ENCODE results near the gene DOCK2.

DOCK2 gene

DNA sequence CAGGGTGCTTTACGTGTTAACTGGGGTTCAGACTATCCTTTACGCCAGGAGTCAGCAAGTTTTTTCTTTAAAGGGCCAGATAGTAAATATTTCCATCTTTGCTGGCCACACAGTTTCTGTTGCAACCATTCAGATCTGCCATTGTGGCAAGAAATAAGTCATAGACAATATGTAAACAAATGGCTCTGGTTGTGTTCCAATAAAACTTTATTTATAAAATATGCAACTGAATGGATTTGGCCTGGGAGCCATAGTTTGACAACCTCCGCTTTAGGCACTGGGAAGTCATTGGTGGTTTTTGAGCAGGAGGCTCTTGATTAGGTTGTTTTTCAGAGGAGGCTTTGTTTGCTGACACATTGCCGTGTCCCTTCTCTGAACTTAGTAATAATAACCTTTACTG lies 252.5 kb downstream of the DOCK2 start:
- no peak for DNase-seq
- Mint-ChIP-seq H3K4me3 (no peak overlapping the region), H3K36me3 (peaks cover 25 to 49% of the 10 kb centered on the region in 2 donors), H3K9me3 (no peaks in the 10 kb centered on the region), H3K4me1 (peaks cover 10 to 20% of the 10 kb centered on the region in 2 donors), H3K27me3 (no peaks in the 10 kb centered on the region), H3K27ac (no peak overlapping the region)
- ATAC-seq (replicated peaks) = no peak

DNA sequence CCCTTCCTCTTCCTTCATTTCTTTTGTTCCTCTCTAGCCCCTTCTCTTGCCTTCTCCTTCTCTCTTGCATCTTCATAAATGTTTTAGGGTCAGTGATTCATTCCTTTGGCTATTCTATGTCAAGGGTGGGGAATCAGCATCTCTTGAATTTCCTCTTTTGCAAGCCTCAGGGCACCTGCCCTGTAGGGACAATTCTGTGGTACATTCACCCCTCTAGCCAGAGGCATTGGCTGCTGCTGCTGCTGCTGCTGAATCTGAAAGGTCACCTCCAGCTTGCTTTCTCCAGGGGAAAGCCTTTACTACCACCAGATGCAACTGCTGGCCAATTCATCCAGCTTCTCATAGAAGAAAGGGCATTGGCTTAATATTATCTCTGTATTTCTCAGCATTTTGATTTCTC lies 255.9 kb downstream of the DOCK2 start:
- Mint-ChIP-seq H3K4me1 (peaks cover 11 to 17% of the 10 kb centered on the region in 2 donors), H3K27ac (peak overlapping the region; percentile 10), H3K36me3 (peaks cover 31 to 56% of the 10 kb centered on the region in 2 donors), H3K4me3 (peak overlapping the region in 1 of 2 donors; percentile 1), H3K9me3 (no peaks in the 10 kb centered on the region), H3K27me3 (no peaks in the 10 kb centered on the region)
- DNase-seq (no peak), ATAC-seq (replicated peaks) (peak; percentile 79 to 84)

DNA sequence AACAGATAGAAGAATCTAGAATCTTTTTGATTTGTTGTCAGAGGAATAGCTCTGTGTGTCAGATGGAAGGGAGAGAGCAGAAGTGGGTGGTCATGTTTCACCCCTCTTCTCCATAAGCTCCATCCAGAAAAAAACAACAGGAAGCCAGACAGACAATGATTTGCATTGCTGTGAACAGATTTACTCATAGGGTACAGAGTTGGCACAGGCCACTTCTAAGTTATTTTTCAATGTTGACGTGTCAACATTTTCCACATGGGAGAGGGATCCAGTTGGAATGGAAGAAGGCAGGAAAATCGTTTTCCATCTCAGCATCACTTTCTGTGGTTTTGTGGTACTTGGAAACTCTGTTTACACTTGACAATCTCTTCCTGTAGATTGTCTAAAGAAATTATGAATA lies 256.5 kb downstream of the DOCK2 start:
- H3K27me3 Mint-ChIP-seq = no peaks in the 10 kb centered on the region
- H3K36me3 Mint-ChIP-seq = peaks cover 32 to 56% of the 10 kb centered on the region in 2 donors
- DNase-seq (no peak), ATAC-seq (replicated peaks) (peak in 1 of 2 donors; percentile 22)
- no peaks in the 10 kb centered on the region for H3K9me3 Mint-ChIP-seq
- peaks cover 11 to 17% of the 10 kb centered on the region in 2 donors for H3K4me1 Mint-ChIP-seq
- H3K27ac Mint-ChIP-seq = no peak overlapping the region
- H3K4me3 Mint-ChIP-seq = no peak overlapping the region

DNA sequence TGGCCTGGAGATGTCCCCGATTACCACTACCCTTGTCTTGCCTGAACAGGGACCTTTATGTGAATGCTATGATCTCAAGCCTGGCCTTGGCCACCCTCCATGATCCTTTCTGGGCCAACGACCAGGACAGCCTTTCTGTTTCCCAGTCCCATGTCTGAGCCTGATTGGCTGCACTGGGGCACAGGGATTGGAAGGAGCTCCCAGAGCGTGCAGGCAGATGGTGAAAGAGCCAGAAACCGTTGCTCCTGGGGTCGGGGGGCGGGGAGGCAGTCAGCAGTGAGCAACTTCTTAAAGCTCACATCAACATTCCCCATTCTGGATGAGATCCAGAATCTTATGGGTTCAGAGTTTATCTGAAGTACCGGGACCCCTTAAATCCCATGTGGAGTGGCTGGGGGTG lies 258.9 kb downstream of the DOCK2 start:
- DNase-seq (no peak), ATAC-seq (replicated peaks) (no peak)
- H3K27me3 Mint-ChIP-seq = no peaks in the 10 kb centered on the region
- H3K27ac Mint-ChIP-seq = no peak overlapping the region
- H3K4me1 Mint-ChIP-seq = peaks cover 12 to 22% of the 10 kb centered on the region in 2 donors
- H3K4me3 Mint-ChIP-seq = no peak overlapping the region
- H3K36me3 Mint-ChIP-seq = peaks cover 46 to 67% of the 10 kb centered on the region in 2 donors
- no peaks in the 10 kb centered on the region for H3K9me3 Mint-ChIP-seq

DNA sequence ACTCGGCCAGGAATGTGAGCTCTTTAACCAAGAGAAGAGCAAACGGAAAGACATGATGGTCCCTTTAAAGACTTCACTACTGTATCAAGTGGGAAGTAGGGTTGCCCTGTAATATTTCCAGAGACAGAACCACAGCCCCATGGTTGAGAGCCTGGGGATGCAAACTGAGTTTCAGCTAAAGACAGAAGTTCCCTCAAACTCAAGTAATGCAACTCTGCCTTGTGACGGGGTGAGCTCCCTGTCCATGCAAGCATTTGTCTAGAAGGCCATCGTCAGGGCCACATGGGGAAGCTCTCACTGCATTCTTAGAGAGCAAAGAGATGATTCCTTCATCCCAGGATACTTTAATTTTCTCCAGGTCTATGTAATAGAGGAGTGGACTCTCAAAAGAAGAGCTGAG lies 260.4 kb downstream of the DOCK2 start:
- no peak for ATAC-seq (replicated peaks)
- Mint-ChIP-seq H3K27me3 (no peaks in the 10 kb centered on the region), H3K36me3 (peaks cover 51 to 69% of the 10 kb centered on the region in 2 donors), H3K4me3 (no peak overlapping the region), H3K4me1 (peaks cover 24 to 28% of the 10 kb centered on the region in 2 donors), H3K9me3 (no peaks in the 10 kb centered on the region), H3K27ac (no peak overlapping the region)
- no peak for DNase-seq

DNA sequence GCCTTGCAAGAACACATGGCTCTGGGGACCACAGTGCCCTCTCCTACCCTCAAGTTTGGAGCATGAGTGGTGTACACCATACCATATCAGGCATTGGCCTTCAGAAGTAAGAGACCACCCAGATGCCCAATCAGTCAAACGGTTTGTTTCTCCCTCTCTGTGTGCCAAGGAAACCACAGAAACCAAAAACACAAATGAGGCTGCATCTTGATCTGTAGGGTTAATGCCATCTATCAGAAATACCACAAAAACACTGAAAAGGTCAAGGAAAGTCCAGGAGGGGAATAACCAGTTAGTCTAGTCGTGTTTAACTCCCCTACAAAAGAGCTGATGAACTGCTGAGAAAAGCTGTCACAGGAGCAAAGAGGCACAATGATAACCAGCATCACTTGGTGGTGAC lies 264.8 kb downstream of the DOCK2 start:
- DNase-seq (peak; percentile 5), ATAC-seq (replicated peaks) (peak; percentile 77 to 80)
- Mint-ChIP-seq H3K9me3 (no peaks in the 10 kb centered on the region), H3K27me3 (no peaks in the 10 kb centered on the region), H3K36me3 (peaks cover 39 to 56% of the 10 kb centered on the region in 2 donors), H3K27ac (peak overlapping the region; percentile 68), H3K4me3 (peak overlapping the region in 1 of 2 donors; percentile 7), H3K4me1 (peaks cover 25 to 47% of the 10 kb centered on the region in 2 donors)

DNA sequence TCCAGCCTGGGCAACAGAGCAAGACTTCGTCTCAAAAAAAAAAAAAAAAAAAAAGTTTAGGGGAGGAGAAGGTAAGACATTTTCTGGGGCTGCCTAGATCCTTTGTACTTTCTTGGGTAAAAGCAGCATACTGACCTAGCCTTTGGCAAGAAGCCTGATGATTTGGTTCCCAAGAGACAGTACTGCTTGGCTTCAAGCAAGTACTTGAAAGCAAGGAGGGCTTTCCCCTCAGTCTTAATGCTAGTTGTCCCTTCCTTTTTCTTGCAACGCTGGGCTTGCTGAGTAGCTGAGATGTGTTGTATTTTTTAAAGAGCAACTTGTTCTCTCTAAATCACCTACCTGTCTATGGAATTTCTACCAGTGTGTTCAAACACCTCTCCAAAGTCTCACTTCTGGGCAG lies 267.0 kb downstream of the DOCK2 start:
- Mint-ChIP-seq H3K27ac (peak overlapping the region; percentile 47), H3K4me3 (peak overlapping the region in 1 of 2 donors; percentile 19)

DNA sequence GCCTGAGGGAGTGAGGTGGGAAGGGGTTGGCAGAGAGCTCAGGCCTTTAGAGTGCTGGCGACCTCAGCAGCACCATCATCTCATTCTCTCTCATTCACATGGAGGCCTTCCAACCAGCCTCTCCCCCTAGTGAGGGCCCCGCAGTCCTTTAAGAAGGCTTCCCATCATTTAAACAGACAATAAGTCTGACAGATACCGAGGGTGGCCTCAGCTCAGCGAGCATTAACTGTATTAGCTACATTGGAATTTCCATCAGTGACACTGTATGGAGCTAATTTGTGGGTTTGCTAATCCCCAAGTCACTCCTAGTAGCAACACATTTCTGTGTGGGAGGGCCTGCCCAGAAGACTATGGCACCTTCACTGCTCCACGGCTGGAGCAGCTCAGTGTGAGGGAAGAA lies 267.4 kb downstream of the DOCK2 start:
- DNase-seq (no peak), ATAC-seq (replicated peaks) (peak; percentile 20 to 26)
- peaks cover 25 to 47% of the 10 kb centered on the region in 2 donors for H3K4me1 Mint-ChIP-seq
- no peaks in the 10 kb centered on the region for H3K9me3 Mint-ChIP-seq
- H3K4me3 Mint-ChIP-seq = peak overlapping the region in 1 of 2 donors; percentile 19
- peaks cover 30 to 43% of the 10 kb centered on the region in 2 donors for H3K36me3 Mint-ChIP-seq
- peak overlapping the region; percentile 47 for H3K27ac Mint-ChIP-seq
- no peaks in the 10 kb centered on the region for H3K27me3 Mint-ChIP-seq

More for the DNA sequence above, 267.0 kb downstream of the DOCK2 start:
- no peaks in the 10 kb centered on the region for H3K9me3 Mint-ChIP-seq
- no peaks in the 10 kb centered on the region for H3K27me3 Mint-ChIP-seq
- DNase-seq = peak; percentile 16
- H3K4me1 Mint-ChIP-seq = peaks cover 25 to 47% of the 10 kb centered on the region in 2 donors
- ATAC-seq (replicated peaks) = peak; percentile 76 to 78
- H3K36me3 Mint-ChIP-seq = peaks cover 31 to 45% of the 10 kb centered on the region in 2 donors

DNA sequence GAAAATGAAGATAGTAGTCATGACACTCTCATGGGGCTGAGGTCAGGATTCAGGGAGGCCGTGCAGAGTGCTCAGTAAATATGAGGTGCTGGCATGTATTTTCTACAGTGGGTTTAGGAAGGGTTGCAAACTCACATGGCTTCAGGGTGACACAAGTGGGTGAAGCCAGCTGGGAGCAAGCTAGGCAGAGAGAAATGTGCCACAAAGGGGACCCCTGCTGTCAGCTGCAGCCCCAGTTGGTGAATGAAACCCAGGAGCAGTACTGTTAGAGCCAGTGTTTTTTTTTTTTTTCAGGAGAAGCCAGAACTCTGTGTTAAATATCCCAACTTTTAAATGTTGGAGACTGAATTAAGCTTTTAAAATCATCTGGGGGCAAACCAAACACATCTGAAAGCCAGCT lies 267.9 kb downstream of the DOCK2 start:
- Mint-ChIP-seq H3K27ac (no peak overlapping the region), H3K9me3 (no peaks in the 10 kb centered on the region), H3K27me3 (no peaks in the 10 kb centered on the region), H3K4me1 (peaks cover 25 to 47% of the 10 kb centered on the region in 2 donors), H3K36me3 (peaks cover 25 to 44% of the 10 kb centered on the region in 2 donors), H3K4me3 (no peak overlapping the region)
- ATAC-seq (replicated peaks) (no peak), DNase-seq (no peak)

DNA sequence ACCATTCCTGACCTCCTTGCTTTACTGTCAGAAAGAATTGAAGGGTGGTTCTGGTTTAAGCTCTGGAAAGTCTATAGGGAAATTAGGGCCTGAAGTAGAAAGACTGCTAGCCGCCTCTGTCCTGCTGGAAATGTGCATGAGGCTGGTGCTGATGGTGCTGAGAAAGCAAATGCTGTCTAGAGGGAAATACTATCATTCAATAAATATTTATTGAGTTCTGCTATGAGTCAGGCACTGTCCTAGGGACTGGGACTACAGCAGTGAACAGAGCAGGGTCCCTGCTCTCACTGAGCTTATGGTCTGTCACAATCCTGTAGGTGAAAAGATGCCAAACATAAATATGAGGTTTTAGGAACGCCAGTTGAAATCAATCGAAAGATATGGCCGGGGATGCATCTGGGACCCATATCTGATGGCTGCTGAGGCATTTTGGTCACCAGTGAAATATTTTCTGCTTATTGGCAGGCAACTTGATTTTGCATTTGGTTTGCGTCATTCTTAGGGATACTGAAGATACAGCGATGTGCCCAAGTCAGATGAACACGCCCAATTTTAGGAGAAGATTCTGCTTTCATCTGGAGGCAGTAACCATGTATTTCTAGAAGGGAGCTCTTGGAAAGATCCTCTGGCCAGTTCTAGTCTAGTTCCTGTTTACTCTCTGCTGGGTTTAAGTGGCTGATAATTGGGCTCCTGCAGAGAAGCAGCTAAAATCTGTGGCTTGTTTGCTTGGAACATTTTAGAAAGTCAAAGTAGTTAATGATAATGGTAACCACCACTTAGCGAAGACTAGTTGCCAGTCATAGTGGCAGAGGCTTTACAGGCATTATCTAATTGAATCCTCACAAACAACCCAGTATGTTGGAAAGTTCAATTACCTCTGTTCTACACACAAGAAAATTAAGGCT lies 269.9 kb downstream of the DOCK2 start:
- no peaks in the 10 kb centered on the region for H3K27me3 Mint-ChIP-seq
- H3K27ac Mint-ChIP-seq = no peak overlapping the region
- DNase-seq (no peak), ATAC-seq (replicated peaks) (no peak)
- H3K36me3 Mint-ChIP-seq = peaks cover 9 to 38% of the 10 kb centered on the region in 2 donors
- H3K9me3 Mint-ChIP-seq = no peaks in the 10 kb centered on the region
- H3K4me1 Mint-ChIP-seq = peaks cover 15 to 31% of the 10 kb centered on the region in 2 donors
- H3K4me3 Mint-ChIP-seq = no peak overlapping the region

DNA sequence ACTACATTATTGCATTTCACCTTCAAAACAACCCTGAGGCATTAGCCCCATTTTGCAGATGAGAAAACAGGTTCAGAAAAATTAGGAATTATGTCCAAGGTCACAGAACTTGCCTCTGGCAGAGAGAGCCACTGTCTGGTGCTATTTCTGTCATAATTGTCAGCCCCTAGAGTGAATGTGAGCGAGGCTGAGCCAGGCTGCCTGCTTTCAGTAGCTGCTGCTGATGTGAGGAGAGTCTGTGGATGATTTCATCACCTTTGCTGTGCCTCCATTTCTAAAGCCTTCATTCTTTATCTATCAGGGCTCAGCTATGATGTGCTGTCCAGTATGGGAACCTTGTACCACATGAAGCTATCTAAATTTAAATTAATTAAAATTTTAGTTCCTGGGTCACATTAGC lies 271.8 kb downstream of the DOCK2 start:
- no peak for ATAC-seq (replicated peaks)
- H3K36me3 Mint-ChIP-seq = peaks cover 7 to 34% of the 10 kb centered on the region in 2 donors
- H3K27ac Mint-ChIP-seq = no peak overlapping the region

DNA sequence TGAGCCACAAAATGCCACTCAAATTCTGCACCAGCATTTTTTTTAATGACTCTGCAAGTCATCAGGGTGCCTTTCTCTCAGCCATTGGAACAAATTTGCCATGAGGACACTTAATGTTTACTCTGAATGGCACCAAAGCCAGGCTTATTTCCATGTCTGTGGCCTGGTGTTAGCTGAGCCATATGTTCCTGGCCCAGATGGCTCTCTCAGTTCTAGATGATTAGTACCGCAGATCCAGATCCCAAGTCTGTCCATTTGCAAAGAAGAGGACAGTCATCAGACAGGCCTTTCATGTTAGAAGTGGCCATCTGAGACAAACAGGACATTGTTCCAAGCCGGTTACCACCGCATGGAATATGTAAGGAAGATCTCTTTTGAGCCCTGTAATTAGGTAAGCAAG lies 272.9 kb downstream of the DOCK2 start:
- no peaks in the 10 kb centered on the region for H3K27me3 Mint-ChIP-seq
- no peak overlapping the region for H3K27ac Mint-ChIP-seq
- H3K4me1 Mint-ChIP-seq = peaks cover 2% of the 10 kb centered on the region in 2 donors
- H3K9me3 Mint-ChIP-seq = no peaks in the 10 kb centered on the region
- peaks cover 8 to 41% of the 10 kb centered on the region in 2 donors for H3K36me3 Mint-ChIP-seq
- H3K4me3 Mint-ChIP-seq = no peak overlapping the region
- DNase-seq (no peak), ATAC-seq (replicated peaks) (no peak)

More for the DNA sequence above, 271.8 kb downstream of the DOCK2 start:
- Mint-ChIP-seq H3K27me3 (no peaks in the 10 kb centered on the region), H3K4me3 (no peak overlapping the region), H3K9me3 (no peaks in the 10 kb centered on the region), H3K4me1 (peaks cover 6 to 12% of the 10 kb centered on the region in 2 donors)
- DNase-seq = no peak

DNA sequence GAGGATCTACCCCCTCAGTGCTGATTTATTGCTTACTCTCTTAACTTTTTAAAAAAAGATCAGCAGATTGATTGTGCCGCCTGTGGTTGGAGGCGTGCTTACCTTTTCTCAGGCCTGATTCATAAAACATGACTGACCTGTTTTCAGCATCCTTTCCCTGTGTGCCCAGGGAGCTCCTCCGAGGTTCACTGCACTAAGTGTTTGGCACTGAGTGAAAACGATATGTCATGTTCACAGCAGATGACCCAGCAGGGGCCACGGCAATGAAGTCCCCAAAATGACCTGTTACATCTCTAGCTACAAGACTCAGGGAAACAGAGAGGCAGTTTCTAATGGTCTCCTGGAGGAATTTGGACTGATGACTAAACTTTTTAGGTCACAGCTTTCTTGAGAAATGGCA lies 273.3 kb downstream of the DOCK2 start:
- ATAC-seq (replicated peaks) = no peak
- no peaks in the 10 kb centered on the region for H3K9me3 Mint-ChIP-seq

DNA sequence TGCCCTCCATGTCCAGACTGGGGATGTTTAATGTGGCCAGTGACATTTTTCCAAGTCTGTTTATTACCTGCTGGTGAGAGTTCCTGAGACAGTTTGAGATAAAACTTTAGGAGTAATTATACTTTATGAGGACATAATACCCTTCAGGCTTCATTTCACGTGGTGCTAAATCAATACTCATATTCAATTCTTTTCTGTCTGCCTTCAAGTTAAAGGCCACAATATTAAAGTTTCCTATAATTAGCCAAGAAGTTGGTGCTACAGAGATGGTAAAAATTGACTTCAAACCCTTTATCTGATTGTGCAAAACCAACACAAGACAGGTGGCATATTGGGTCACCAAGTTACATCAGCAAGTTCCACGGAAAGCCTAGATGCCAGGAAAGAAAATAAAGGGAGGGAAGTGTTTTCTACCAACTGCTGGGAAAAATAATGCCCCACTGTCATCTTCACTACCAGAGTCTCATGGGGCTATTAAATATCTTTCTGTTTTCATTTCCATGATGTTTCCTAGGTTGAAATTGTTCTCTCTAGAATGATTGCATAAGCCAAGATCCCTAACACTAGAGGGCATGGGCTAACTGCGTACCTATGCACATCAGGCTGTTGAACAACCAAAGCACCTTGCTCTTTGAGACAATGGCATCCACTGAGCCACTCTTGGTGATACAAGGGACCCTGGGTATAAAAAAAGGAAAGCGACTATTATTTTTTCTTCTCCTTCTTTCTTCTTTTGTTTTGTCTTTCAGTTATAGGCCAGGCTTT lies 274.6 kb downstream of the DOCK2 start:
- no peaks in the 10 kb centered on the region for H3K9me3 Mint-ChIP-seq
- H3K27ac Mint-ChIP-seq = no peak overlapping the region
- DNase-seq (no peak), ATAC-seq (replicated peaks) (no peak)
- H3K27me3 Mint-ChIP-seq = no peaks in the 10 kb centered on the region
- no peak overlapping the region for H3K4me3 Mint-ChIP-seq
- peaks cover 6 to 47% of the 10 kb centered on the region in 2 donors for H3K36me3 Mint-ChIP-seq
- H3K4me1 Mint-ChIP-seq = peaks cover 0 to 2% of the 10 kb centered on the region in 2 donors

More for the DNA sequence above, 273.3 kb downstream of the DOCK2 start:
- no peak for DNase-seq
- Mint-ChIP-seq H3K27me3 (no peaks in the 10 kb centered on the region), H3K36me3 (peaks cover 6 to 42% of the 10 kb centered on the region in 2 donors), H3K4me3 (no peak overlapping the region), H3K27ac (no peak overlapping the region), H3K4me1 (peaks cover 0 to 2% of the 10 kb centered on the region in 2 donors)
